Loucy (cell line): ENCODE results near the gene COL12A1.

ENCODE experiments used
- H2AFZ ChIP-seq: fragments of 200-600 bp; sonication (generic); 2 replicates; pipeline ENCODE4 v1.6.0; 2016; ENCODE audit warnings: antibody characterized with exemption, mild to moderate bottlenecking, low read length, moderate library complexity
- H3F3A ChIP-seq: fragments of 200-600 bp; 2 replicates; pipeline ENCODE4 v1.6.0; 2016; ENCODE audit warnings: antibody characterized with exemption, low read depth, mild to moderate bottlenecking
- H3K27me3 ChIP-seq: fragments of 200-600 bp; sonication (generic); 2 replicates; pipeline ENCODE4 v1.6.1; 2014; ENCODE audit warnings: low read length, mild to moderate bottlenecking; ENCODE audit not compliant: insufficient read depth, poor library complexity, severe bottlenecking
- H3K36me3 ChIP-seq: fragments of 200-600 bp; sonication (generic); 2 replicates; pipeline ENCODE4 v1.6.1; 2016; ENCODE audit warnings: low read length; ENCODE audit not compliant: insufficient read depth
- H3K4me1 ChIP-seq: fragments of 200-600 bp; sonication (generic); 2 replicates; pipeline ENCODE4 v1.5.1; 2014; ENCODE audit warnings: low read length, mild to moderate bottlenecking; ENCODE audit not compliant: insufficient read depth, poor library complexity, severe bottlenecking
- H3K4me2 ChIP-seq: fragments of 200-600 bp; sonication (generic); 2 replicates; pipeline ENCODE4 v1.6.0; 2014; ENCODE audit warnings: antibody characterized with exemption, low read length, low read depth, mild to moderate bottlenecking; ENCODE audit not compliant: poor library complexity, severe bottlenecking
- H3K4me3 ChIP-seq: fragments of 200-600 bp; sonication (generic); 2 replicates; pipeline ENCODE4 v1.5.1; 2014; ENCODE audit warnings: low read length, mild to moderate bottlenecking, mixed read lengths; ENCODE audit not compliant: poor library complexity, severe bottlenecking
- H3K79me2 ChIP-seq: fragments of 200-600 bp; sonication (generic); 2 replicates; pipeline ENCODE4 v1.6.1; 2014; ENCODE audit warnings: low read length; ENCODE audit not compliant: insufficient read depth
- H3K9ac ChIP-seq: fragments of 200-600 bp; sonication (generic); 2 replicates; pipeline ENCODE4 v1.6.0; 2014; ENCODE audit warnings: mild to moderate bottlenecking, low read depth, low read length, moderate library complexity; ENCODE audit not compliant: poor library complexity, severe bottlenecking
- H3K9me2 ChIP-seq: fragments of 200-600 bp; sonication (generic); replicated peaks from 2 replicates; pipeline ENCODE4 v1.6.1; 2016; ENCODE audit warnings: low read depth, low read length, mixed read lengths
- H3K9me3 ChIP-seq: fragments of 200-600 bp; sonication (generic); 2 replicates; pipeline ENCODE4 v1.6.1; 2014; ENCODE audit warnings: mild to moderate bottlenecking, antibody characterized with exemption, low read length, low read depth; ENCODE audit not compliant: insufficient read depth
- H4K20me1 ChIP-seq: fragments of 200-600 bp; sonication (generic); 2 replicates; pipeline ENCODE4 v1.6.0; 2014; ENCODE audit warnings: antibody characterized with exemption, low read length, mild to moderate bottlenecking; ENCODE audit not compliant: insufficient read depth, poor library complexity, severe bottlenecking
- CTCF ChIP-seq: fragments of 200-600 bp; sonication (generic); conservative IDR thresholded peaks from 2 replicates; pipeline ENCODE4 v1.5.1; 2014; ENCODE audit warnings: mild to moderate bottlenecking, antibody characterized with exemption, low read length
- EZH2phosphoT487 ChIP-seq: fragments of 200-600 bp; IDR thresholded peaks from 2 replicates; pipeline ENCODE4 v1.6.1; 2018; ENCODE audit warnings: antibody characterized with exemption, mild to moderate bottlenecking, moderate library complexity, borderline replicate concordance

Gene COL12A1

GRCh38 chr6:75114195-75114594 is 91.7 kb downstream of the COL12A1 start:
- no peaks in the 10 kb centered on the region for H3K36me3 ChIP-seq
- no peak for TF ChIP-seq EZH2phosphoT487
- no peak for TF ChIP-seq CTCF

GRCh38 chr6:75113446-75113845 is 92.4 kb downstream of the COL12A1 start:
- no peaks in the 10 kb centered on the region for H3F3A ChIP-seq
- H4K20me1 ChIP-seq, result no peaks in the 10 kb centered on the region
- TF ChIP-seq CTCF, result no peak
- no peak for TF ChIP-seq EZH2phosphoT487
- 0 out of 2 replicates have a peak, but pooled peaks cover 7% of the 10 kb centered on the region for H3K9me2 ChIP-seq
- no peaks in the 10 kb centered on the region for H3K9me3 ChIP-seq
- no peaks in the 10 kb centered on the region for H3K79me2 ChIP-seq
- H3K27me3 ChIP-seq, result no peaks in the 10 kb centered on the region
- H3K36me3 ChIP-seq, result no peaks in the 10 kb centered on the region
- no peak overlapping the region for H3K9ac ChIP-seq
- H3K4me2 ChIP-seq, result no peak overlapping the region
- no peaks in the 10 kb centered on the region for H3K4me1 ChIP-seq
- no peak overlapping the region for H2AFZ ChIP-seq
- H3K4me3 ChIP-seq, result no peak overlapping the region

More at GRCh38 chr6:75114195-75114594, 91.7 kb downstream of the COL12A1 start:
- Histone ChIP-seq H3K79me2 (no peaks in the 10 kb centered on the region), H3K9ac (no peak overlapping the region), H3K4me1 (no peaks in the 10 kb centered on the region), H3K9me2 (0 out of 2 replicates have a peak, but pooled peaks cover 5% of the 10 kb centered on the region), H3K9me3 (no peaks in the 10 kb centered on the region), H3K27me3 (no peaks in the 10 kb centered on the region), H2AFZ (no peak overlapping the region), H4K20me1 (no peaks in the 10 kb centered on the region), H3K4me3 (no peak overlapping the region), H3K4me2 (no peak overlapping the region), H3F3A (no peaks in the 10 kb centered on the region)

GRCh38 chr6:75109765-75110164 is 96.1 kb downstream of the COL12A1 start:
- H3K79me2 ChIP-seq, result no peaks in the 10 kb centered on the region
- H3K36me3 ChIP-seq, result no peaks in the 10 kb centered on the region
- no peak overlapping the region for H3K4me2 ChIP-seq
- no peaks in the 10 kb centered on the region for H3K9me3 ChIP-seq
- H3K4me3 ChIP-seq, result no peak overlapping the region
- no peaks in the 10 kb centered on the region for H3K27me3 ChIP-seq
- H3K4me1 ChIP-seq, result no peaks in the 10 kb centered on the region
- H3K9ac ChIP-seq, result no peak overlapping the region
- TF ChIP-seq CTCF (no peak), EZH2phosphoT487 (no peak)
- no peaks in the 10 kb centered on the region for H4K20me1 ChIP-seq
- H3K9me2 ChIP-seq, result 0 out of 2 replicates have a peak, but pooled peaks cover 2% of the 10 kb centered on the region
- no peak overlapping the region for H2AFZ ChIP-seq
- H3F3A ChIP-seq, result no peaks in the 10 kb centered on the region
